Measurements from ENCODE around the gene SLC16A11.
A peak's percentile ranks its signal among the peaks of the same experiment; 100 is the strongest.
"Not testable (repeated sequence)": the region's sequence is repeated elsewhere in the genome, so short reads cannot be mapped to it uniquely, and the experiment has no call there.

Gene SLC16A11

GRCh38 chr17:7010523-7010922, 33.4 kb downstream of the SLC16A11 start:
- DNase-seq (ENCODE audit: low read depth, low spot score) = no peak

- DNase-seq (ENCODE audit: low read depth, low spot score) = no peak
Measured at GRCh38 chr17:7007143-7007542, 36.7 kb downstream of the SLC16A11 start.

- DNase-seq (ENCODE audit: low read depth, low spot score) = no peak
Measured at GRCh38 chr17:7005716-7006115, 38.2 kb downstream of the SLC16A11 start.

- DNase-seq (ENCODE audit: low read depth, low spot score) = peak; percentile 73
Measured at GRCh38 chr17:7004398-7005253, 39.3 kb downstream of the SLC16A11 start.

GRCh38 chr17:7003745-7004144, 40.1 kb downstream of the SLC16A11 start:
- no peak for DNase-seq (ENCODE audit: low read depth, low spot score)

- no peak for DNase-seq (ENCODE audit: low read depth, low spot score)
Measured at GRCh38 chr17:7002288-7003047, 41.4 kb downstream of the SLC16A11 start.

- DNase-seq (ENCODE audit: low read depth, low spot score) = no peak
Measured at GRCh38 chr17:7001318-7001961, 42.5 kb downstream of the SLC16A11 start.

- DNase-seq (ENCODE audit: low read depth, low spot score) = no peak
Measured at GRCh38 chr17:6998855-6999508, 44.9 kb downstream of the SLC16A11 start.

GRCh38 chr17:6997171-6997570, 46.7 kb downstream of the SLC16A11 start:
- DNase-seq (ENCODE audit: low read depth, low spot score) = no peak

- DNase-seq (ENCODE audit: low read depth, low spot score) = no peak
Measured at GRCh38 chr17:6996256-6997011, 47.5 kb downstream of the SLC16A11 start.

GRCh38 chr17:6995500-6996255, 48.2 kb downstream of the SLC16A11 start, which contains the start of gene ALOX12:
Gene ALOX12, plus strand, starts transcription at chr17:6996049. Its CDS starts 69 bp downstream, at chr17:6996118.
- peak; percentile 37 for DNase-seq (ENCODE audit: low read depth, low spot score)

GRCh38 chr17:6994666-6995256, 49.1 kb downstream of the SLC16A11 start:
- DNase-seq (ENCODE audit: low read depth, low spot score) = no peak

GRCh38 chr17:6994118-6994598, 49.7 kb downstream of the SLC16A11 start:
- DNase-seq (ENCODE audit: low read depth, low spot score) = no peak

- DNase-seq (ENCODE audit: low read depth, low spot score) = not testable (repeated sequence)
Measured at GRCh38 chr17:6993613-6994056, 50.3 kb downstream of the SLC16A11 start.
